Panc1 (cell line): ENCODE results near the gene RARA.

Experiments used
- POLR2AphosphoS5 ChIP-seq: IDR thresholded peaks from 2 replicates; pipeline ENCODE4 v1.6.1; 2012; ENCODE audit warnings: mild to moderate bottlenecking, low read depth, low read length, moderate library complexity
- SIN3A ChIP-seq: IDR thresholded peaks from 2 replicates; pipeline ENCODE4 v1.6.1; 2012; ENCODE audit warnings: low read depth, mild to moderate bottlenecking, low read length, moderate library complexity, borderline replicate concordance; ENCODE audit not compliant: insufficient read depth
- TCF7L2 ChIP-seq: IDR thresholded peaks from 2 replicates; pipeline ENCODE4 v1.6.1; 2011; ENCODE audit warnings: mild to moderate bottlenecking, low read depth, low read length, inconsistent platforms
- TF ChIP-seq, protein P1 (sequence below): fragments of 450-650 bp; IDR thresholded peaks from 2 replicates; pipeline ENCODE4 v1.5.1; 2017; ENCODE audit warnings: mild to moderate bottlenecking

DNA sequence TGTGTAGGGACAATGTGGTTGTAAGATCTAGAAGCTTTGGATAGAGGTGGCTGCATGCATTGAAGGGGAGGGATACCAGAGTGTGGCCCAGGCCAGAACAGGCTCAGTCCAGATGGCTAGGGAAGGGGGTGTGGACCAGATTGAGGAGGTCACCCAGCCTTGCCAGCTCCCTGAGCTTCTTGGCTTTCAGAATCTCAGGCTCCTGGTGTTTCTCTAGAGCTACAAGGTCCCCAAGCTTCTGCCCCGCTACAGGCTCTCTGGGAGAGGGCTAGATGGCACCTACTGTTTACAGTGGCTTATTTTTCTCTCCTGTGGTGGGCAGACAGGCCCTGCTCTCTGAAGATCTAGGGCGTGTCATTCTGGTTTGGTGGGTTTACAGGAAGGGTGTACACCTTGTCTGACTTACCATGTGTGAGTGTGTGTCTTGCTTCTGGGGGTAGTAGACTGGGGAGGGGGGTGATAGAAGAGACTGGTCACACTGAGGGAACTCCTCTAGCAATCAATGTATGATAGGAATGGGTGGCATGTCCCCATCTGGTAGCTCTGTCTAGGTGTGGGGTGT, 1.1 kb downstream of the RARA start:
- TF ChIP-seq, protein P1, sequence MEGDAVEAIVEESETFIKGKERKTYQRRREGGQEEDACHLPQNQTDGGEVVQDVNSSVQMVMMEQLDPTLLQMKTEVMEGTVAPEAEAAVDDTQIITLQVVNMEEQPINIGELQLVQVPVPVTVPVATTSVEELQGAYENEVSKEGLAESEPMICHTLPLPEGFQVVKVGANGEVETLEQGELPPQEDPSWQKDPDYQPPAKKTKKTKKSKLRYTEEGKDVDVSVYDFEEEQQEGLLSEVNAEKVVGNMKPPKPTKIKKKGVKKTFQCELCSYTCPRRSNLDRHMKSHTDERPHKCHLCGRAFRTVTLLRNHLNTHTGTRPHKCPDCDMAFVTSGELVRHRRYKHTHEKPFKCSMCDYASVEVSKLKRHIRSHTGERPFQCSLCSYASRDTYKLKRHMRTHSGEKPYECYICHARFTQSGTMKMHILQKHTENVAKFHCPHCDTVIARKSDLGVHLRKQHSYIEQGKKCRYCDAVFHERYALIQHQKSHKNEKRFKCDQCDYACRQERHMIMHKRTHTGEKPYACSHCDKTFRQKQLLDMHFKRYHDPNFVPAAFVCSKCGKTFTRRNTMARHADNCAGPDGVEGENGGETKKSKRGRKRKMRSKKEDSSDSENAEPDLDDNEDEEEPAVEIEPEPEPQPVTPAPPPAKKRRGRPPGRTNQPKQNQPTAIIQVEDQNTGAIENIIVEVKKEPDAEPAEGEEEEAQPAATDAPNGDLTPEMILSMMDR = no peak
- no peak for TF ChIP-seq SIN3A
- no peak for TF ChIP-seq POLR2AphosphoS5
- TF ChIP-seq TCF7L2 = no peak
